Duodenal mucosa (tissue), 2 donors: Measurements from ENCODE around the gene TMEM238L.

Experiments used
- H3K27ac ChIP-seq: one replicate; pipeline ENCODE4 v1.7.0; 2013; ENCODE audit warnings: low read depth, low read length
- H3K27me3 ChIP-seq, 2 donors: one replicate each; pipeline ENCODE4 v1.7.0; 2013; ENCODE audit warnings: low read length in 2 of 2, control low read depth in 1 of 2; ENCODE audit not compliant: insufficient read depth in 2 of 2, control insufficient read depth in 1 of 2
- H3K36me3 ChIP-seq, 2 donors: one replicate each; pipeline ENCODE4 v1.7.0; 2013; ENCODE audit warnings: low read length in 2 of 2, control low read depth in 1 of 2; ENCODE audit not compliant: insufficient read depth in 2 of 2, control insufficient read depth in 1 of 2
- H3K4me1 ChIP-seq, 2 donors: one replicate each; pipeline ENCODE4 v1.7.0; 2013; ENCODE audit warnings: low read length in 2 of 2, control low read depth in 1 of 2; ENCODE audit not compliant: insufficient read depth in 2 of 2, control insufficient read depth in 1 of 2
- H3K4me3 ChIP-seq, 2 donors: one replicate each; pipeline ENCODE4 v1.7.0; 2013; ENCODE audit warnings: low read length in 2 of 2, low read depth in 1 of 2
- H3K9ac ChIP-seq, 2 donors: one replicate each; pipeline ENCODE4 v1.7.0; 2013; ENCODE audit warnings: low read length in 2 of 2, low read depth in 1 of 2
- H3K9me3 ChIP-seq, 2 donors: one replicate each; pipeline ENCODE4 v1.7.0; 2013; ENCODE audit warnings: low read length in 2 of 2, control low read depth in 1 of 2; ENCODE audit not compliant: control insufficient read depth in 1 of 2

Gene TMEM238L

DNA sequence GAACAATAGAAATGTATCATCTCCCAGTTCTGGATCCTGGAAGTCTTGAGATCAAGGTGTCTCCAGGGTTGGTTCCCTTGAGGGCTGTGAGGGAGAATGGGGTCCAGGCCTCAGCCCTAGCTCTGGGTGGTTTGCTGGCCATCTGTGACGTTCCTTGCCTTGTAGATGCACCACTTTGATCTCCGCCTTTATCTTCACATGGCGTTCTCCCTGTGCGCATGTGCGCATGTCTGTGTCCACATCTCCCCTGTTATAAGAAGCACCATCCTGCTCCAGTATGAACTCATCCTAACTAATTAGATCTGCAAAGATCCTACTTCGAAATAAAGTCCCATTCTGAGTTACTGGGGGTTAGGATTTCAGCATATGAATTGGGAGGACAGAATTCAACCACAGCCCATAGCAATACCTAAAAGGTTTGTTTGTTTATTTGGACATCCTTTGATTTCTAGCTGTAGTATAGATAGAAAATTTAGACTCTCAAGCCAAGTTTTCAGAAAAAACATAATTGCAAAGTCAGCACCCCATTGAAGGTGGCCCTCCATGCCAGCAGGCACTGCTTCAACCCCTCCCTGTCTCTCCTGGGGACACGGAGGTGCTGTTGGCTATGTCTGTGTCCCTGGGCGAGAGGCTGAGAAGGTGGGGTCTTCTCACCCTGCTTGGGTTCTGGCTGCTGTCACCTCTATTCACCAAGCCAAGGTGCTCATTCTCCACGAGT, 2.8 kb upstream of the TMEM238L start:
- H3K27me3 ChIP-seq, result no peaks in the 10 kb centered on the region
- H3K9ac ChIP-seq, result no peak overlapping the region
- no peaks in the 10 kb centered on the region for H3K36me3 ChIP-seq
- H3K4me3 ChIP-seq, result no peak overlapping the region
- no peak overlapping the region for H3K27ac ChIP-seq
- peaks cover 3 to 13% of the 10 kb centered on the region in 2 donors for H3K4me1 ChIP-seq
- no peaks in the 10 kb centered on the region for H3K9me3 ChIP-seq

DNA sequence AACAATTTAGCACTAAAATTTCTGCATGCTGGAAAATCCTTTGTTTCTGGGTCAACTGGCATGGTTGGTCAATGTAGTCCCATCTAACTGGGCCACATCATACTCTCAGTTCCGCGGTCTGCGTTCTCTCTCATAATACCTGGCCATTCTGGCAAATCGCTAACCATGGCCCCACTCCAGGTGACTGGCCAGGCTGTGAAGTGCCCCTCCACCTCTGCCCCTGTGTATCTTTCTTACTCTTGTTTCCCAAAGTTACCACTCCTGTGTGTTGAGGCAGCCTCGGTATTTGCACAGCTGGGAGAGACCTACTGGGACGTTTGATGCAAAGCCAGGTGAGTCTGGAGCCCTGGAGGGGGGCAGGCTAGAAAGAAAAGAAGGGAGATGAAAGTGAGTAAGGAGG, 2.0 kb upstream of the TMEM238L start:
- H3K4me1 ChIP-seq, result peaks cover 3 to 13% of the 10 kb centered on the region in 2 donors
- no peak overlapping the region for H3K4me3 ChIP-seq
- H3K9me3 ChIP-seq, result no peaks in the 10 kb centered on the region
- no peaks in the 10 kb centered on the region for H3K36me3 ChIP-seq
- H3K9ac ChIP-seq, result no peak overlapping the region
- no peaks in the 10 kb centered on the region for H3K27me3 ChIP-seq
- no peak overlapping the region for H3K27ac ChIP-seq

DNA sequence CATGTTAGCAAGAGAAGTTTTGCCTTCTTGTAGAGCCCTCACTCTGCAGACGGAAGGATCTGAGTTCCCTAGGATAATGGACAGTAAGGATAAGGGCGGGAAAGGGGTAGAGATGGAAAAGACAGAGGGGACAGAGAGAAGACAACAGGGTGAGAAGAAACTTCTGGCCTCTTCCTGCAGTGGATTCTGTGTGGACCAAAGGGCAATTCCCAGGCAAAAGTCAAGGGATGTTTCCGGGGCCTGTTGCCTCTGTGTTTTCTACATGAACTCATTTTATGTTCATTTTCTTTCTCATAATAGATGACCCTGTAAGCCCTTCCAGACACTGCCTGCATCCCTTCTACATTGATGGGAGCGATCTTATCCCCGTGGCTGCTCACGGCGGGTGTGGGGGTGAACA, 647 bp upstream of the TMEM238L start:
- H3K27ac ChIP-seq, result peak overlapping the region; percentile 77
- peak overlapping the region; percentile 71 to 77 for H3K4me3 ChIP-seq
- no peaks in the 10 kb centered on the region for H3K9me3 ChIP-seq
- H3K9ac ChIP-seq, result peak overlapping the region; percentile 80 to 97
- H3K36me3 ChIP-seq, result no peaks in the 10 kb centered on the region
- no peaks in the 10 kb centered on the region for H3K27me3 ChIP-seq
- peaks cover 4 to 16% of the 10 kb centered on the region in 2 donors for H3K4me1 ChIP-seq

DNA sequence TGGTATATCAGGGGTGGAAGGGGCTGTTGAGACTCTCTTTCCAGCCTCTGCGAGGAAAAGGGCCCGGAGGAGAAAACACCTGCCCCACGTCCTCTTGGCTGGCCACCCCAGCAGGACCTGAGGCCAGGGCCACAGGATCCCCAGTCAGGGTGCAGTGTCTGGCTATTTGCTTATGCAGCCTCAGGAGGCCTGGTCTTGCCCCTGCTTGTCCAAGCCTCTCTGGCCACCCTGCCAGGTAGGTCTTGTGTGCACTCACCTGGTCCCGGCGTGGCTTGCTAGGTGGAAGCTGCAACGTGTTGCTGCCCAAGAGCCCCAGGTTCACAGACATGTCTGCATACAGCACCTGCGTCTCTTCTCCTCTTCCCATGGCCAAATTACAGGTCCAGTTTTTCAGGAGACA, 549 bp downstream of the TMEM238L start:
- peaks cover 16 to 28% of the 10 kb centered on the region in 2 donors for H3K4me1 ChIP-seq
- H3K4me3 ChIP-seq, result peak overlapping the region; percentile 71 to 77
- H3K9ac ChIP-seq, result peak overlapping the region; percentile 80 to 97
- peak overlapping the region; percentile 77 for H3K27ac ChIP-seq
- H3K36me3 ChIP-seq, result no peaks in the 10 kb centered on the region
- H3K9me3 ChIP-seq, result no peaks in the 10 kb centered on the region
- no peaks in the 10 kb centered on the region for H3K27me3 ChIP-seq

DNA sequence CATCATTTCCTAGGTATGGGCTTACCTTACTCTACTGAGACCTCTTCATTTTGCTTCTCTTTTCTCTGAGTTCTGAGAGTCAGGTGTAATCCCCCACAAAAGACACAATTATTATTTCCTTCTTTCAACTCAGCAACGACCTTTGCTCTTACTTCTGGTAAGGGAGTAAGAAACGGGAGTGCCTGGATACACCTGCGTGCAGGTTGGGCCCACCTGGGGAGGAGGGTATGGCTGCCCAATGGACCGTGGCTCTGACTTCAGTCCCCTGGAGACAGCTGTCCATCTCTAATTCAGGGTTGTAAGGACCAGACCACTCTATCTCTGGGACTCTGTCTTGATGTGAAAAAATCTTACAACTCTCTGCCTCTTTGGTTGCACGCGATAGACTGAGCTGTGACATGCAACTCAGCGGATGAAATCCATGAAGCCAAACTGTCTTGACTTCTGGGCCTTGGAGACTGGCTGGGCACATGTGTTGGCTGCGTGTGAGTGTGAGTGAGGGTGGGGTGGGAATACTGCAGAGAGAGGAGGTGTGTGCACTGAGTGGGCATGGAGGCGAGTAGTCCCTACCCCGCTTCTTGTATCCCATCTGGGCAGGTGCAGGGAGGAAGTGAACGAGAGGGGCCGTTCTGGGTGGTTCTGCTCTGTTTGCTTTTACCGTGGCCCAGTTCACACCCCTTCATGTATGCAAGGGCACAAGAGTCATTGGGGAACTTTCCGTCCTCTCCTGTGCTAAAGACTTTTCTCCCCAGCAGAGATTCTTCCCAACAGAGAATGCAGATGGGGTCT, 1.2 kb downstream of the TMEM238L start:
- peaks cover 22 to 35% of the 10 kb centered on the region in 2 donors for H3K4me1 ChIP-seq
- no peaks in the 10 kb centered on the region for H3K9me3 ChIP-seq
- H3K9ac ChIP-seq, result peak overlapping the region; percentile 80 to 97
- H3K27me3 ChIP-seq, result no peaks in the 10 kb centered on the region
- peak overlapping the region; percentile 77 for H3K27ac ChIP-seq
- peak overlapping the region; percentile 71 to 77 for H3K4me3 ChIP-seq
- no peaks in the 10 kb centered on the region for H3K36me3 ChIP-seq

DNA sequence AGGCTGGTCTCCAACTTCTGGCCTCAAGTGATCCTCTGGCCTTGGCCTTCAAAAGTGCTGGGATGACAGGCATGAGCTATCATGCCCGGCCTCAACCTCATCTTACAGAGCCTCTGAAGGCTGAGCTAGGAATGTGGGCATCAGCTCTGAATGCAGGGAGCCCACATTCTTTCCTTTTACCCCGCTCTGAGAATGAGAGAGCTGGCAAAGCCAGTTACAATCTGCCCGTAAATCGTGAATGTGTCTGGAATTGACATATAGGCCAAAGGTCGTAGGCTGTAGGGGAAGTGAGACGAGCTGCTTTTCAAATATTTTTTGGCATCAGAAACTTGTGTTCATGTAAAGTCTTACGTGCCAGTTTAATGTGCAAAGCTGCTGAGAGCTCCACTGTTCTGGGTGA, 4.5 kb downstream of the TMEM238L start:
- H3K27me3 ChIP-seq, result no peaks in the 10 kb centered on the region
- peak overlapping the region; percentile 93 for H3K27ac ChIP-seq
- H3K9me3 ChIP-seq, result no peaks in the 10 kb centered on the region
- H3K4me1 ChIP-seq, result peaks cover 29 to 40% of the 10 kb centered on the region in 2 donors
- peak overlapping the region in 1 of 2 donors; percentile 16 for H3K4me3 ChIP-seq
- peaks cover 21 to 24% of the 10 kb centered on the region in 2 donors for H3K36me3 ChIP-seq
- peak overlapping the region; percentile 55 to 97 for H3K9ac ChIP-seq

DNA sequence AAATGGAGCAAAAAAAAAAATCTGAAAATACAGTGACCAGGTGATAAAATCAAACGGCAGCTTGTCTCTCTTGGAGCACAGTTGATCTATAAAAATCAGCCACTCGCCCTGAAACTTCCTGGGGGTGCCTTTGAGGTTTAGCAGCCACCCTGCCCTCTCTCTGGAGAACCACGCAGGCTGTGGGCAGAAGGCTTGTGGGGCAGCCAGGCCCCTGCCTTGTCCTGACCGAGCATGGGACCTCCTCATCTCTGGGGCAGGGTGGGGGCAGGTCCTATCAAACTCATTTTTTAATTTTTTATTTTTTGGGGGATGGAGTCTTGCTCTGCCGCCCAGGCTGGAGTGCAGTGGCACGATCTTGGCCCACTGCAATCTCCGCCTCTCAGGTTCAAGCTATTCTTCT, 5.0 kb downstream of the TMEM238L start:
- H3K4me3 ChIP-seq, result peak overlapping the region; percentile 0 to 63
- H3K36me3 ChIP-seq, result peaks cover 21 to 24% of the 10 kb centered on the region in 2 donors
- H3K9ac ChIP-seq, result peak overlapping the region; percentile 55 to 97
- no peaks in the 10 kb centered on the region for H3K9me3 ChIP-seq
- H3K27me3 ChIP-seq, result no peaks in the 10 kb centered on the region
- peaks cover 29 to 43% of the 10 kb centered on the region in 2 donors for H3K4me1 ChIP-seq
- peak overlapping the region; percentile 93 for H3K27ac ChIP-seq

DNA sequence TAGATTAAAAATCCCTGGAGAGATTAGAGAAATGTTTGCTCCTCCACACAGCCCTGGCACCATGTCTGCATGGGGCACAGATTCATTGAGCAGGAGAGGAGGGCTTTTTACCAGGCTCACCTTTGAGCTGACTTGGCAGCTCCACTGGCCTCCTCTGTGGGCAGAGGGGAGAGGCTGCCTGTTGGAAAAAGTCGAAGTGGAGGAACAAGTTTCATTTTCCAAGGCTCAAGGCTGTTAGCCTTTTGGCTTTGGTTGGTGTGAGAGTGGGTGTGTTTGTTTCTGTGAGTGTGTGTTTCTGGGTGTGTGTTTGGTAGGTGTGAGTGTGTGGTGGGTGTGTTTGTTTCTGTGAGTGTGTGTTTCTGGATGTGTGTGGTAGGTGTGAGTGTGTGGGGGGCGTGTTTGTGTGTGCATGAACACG, 5.6 kb downstream of the TMEM238L start:
- Histone ChIP-seq H3K4me3 (peak overlapping the region; percentile 61 to 63), H3K9ac (peak overlapping the region; percentile 45 to 97), H3K27ac (peak overlapping the region; percentile 93)

DNA sequence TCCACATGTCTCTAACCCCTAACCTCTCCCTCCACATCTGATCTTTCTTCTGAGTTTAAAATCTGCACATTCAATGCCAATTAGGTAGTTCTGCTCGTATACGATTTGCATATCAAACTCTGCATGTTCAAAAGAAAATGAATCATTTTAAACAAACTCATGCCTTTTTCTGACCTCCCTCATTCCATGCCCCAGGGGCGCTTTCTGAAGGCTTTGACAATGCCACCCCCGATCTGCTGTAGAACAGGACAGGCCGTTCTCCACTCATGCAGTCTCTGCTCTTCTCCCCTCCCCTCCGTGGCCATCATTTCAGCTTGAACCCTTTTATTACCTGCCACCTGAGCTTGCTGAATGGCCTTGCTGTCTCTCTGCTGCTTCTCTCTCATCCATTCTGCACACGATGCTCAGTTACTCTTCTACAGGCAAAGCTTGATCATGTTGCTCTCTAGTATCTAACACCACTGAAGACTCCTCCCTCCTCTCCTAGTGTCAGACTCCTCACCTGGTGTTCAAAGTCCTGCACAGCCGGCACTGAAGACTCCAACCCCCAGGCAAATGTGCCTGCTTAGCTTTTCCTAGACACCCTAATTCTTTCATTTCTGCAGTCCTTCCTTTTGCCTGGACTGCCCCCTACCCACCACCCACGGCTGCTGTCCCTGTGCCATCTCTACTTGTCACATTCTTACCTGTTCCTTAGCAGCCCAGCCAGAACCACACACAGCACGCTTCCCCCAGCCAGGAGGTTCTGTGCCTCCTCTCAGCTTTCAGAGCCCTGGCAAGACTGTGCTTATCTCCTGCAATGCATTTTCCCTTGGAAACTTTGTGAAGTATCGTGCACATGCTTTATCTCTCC, 6.2 kb downstream of the TMEM238L start:
- Histone ChIP-seq H3K27ac (peak overlapping the region; percentile 93), H3K9ac (peak overlapping the region; percentile 45 to 97), H3K4me3 (peak overlapping the region; percentile 61 to 63), H3K27me3 (no peaks in the 10 kb centered on the region), H3K9me3 (no peaks in the 10 kb centered on the region), H3K36me3 (peaks cover 21 to 32% of the 10 kb centered on the region in 2 donors), H3K4me1 (peaks cover 32 to 49% of the 10 kb centered on the region in 2 donors)

More for the DNA sequence above, 5.6 kb downstream of the TMEM238L start:
- peaks cover 29 to 49% of the 10 kb centered on the region in 2 donors for H3K4me1 ChIP-seq
- H3K9me3 ChIP-seq, result no peaks in the 10 kb centered on the region
- H3K36me3 ChIP-seq, result peaks cover 21 to 27% of the 10 kb centered on the region in 2 donors
- no peaks in the 10 kb centered on the region for H3K27me3 ChIP-seq
